Hypothalamus (tissue), 51 donors: ENCODE measurements around the gene KRTAP12-3.

ENCODE experiments used
- DNase-seq, 51 donors: peaks; one replicate each; lab custom pipeline; 2025; lab: John Stamatoyannopoulos, UW

The KRTAP12-3 gene

GRCh38 chr21:44701023-44701400 is 43.3 kb downstream of the KRTAP12-3 start:
- no peak for DNase-seq

- no peak for DNase-seq
Measured at GRCh38 chr21:44701541-44701940, 43.8 kb downstream of the KRTAP12-3 start.

GRCh38 chr21:44702111-44702972 is 44.6 kb downstream of the KRTAP12-3 start:
- no peak for DNase-seq

DNA sequence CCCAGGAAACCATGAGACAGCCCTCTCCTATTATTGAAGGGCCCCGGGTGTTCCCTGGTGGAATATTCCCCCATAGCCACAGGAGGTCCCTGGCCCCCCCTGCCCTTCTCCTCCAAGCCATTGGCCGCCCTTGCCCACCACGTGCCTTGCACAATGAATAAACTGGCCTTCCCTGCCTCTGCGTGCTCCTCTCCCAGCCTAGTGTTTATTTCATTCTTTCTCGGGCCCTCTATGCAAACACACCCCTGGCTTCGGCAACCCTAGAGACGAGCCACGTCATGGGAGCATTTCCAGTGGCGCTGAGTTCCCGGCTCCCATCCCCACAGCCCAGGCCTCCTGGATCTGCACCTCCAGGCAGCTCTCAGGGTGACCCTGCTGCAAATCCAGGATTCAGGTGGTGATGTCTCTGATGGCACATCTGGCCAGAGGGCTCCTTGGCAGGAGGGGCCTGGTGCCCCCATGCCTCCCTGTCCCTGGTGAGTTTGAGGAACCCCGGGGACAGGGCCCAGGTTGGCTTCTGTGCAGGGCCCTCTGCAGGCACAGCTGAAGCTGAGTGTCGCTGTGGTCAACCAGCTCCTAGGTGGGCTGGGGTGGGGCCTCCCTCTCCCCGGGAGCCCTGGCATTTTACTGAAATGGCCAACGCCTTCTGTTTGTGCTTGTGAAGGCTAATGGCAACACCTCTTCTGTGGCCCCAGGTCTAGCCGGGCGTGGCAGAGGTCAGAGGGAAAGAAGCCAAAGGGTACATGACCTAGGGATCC is 45.4 kb downstream of the KRTAP12-3 start:
- no peak for DNase-seq

- no peak for DNase-seq
Measured at GRCh38 chr21:44703731-44704635, 46.3 kb downstream of the KRTAP12-3 start.

- DNase-seq: no peak
Measured at GRCh38 chr21:44704636-44705001, 46.9 kb downstream of the KRTAP12-3 start.

GRCh38 chr21:44706026-44706705 is 48.4 kb downstream of the KRTAP12-3 start:
- DNase-seq: no peak

DNA sequence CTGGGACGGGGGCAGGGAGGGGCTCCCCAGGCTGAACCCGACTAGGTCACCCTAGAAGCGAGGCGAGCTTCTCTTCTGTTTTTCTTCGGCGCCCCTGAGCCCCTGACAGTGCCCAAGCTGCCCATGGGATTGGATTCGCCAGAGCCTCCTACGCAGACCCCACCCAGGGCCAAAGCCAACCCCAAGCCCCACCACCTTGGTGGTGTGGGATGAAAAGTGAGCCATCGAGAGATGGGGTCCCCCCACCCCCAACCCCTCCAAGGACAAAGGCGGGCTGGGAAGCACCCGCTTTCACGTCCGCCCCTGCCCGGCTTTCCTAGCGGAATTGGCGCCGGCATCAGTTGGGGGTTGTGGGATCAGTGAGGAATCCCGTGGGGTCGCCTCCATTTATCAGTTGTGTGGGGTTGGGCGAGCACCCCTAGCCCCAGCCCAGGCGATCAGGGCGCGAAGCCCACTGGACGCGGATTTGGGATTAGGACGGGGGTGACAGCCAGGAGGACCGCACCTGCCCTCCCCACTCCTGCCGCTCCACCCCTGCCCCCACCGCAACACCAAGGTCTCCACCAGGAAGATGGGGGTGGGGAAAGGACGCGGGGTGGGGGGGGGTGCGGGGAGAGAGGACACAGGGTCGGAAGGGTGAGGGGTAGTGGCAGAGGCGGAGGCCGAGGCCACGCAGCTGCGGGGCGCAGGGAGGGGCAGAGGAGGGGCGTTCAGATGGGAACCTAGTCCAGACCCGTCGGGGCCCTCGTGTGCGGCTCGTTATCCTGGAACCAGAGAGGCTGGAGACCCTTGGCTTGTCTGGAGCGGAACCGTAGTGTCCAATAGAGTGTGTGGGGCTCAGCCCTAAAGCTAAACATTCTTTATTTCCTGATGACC is 49.2 kb downstream of the KRTAP12-3 start:
- no peak for DNase-seq
